HG03460 (cell line): Measurements from ENCODE around the gene LGALS1.
"Not testable (repeated sequence)": the region's sequence is repeated elsewhere in the genome, so short reads cannot be mapped to it uniquely, and the experiment has no call there.

ENCODE experiments used
- ATAC-seq: cut with Tn5 transposase; IDR thresholded peaks from one replicate; pipeline ENCODE4 v1.9.1; 2021; ENCODE audit not compliant: unreplicated experiment

The LGALS1 gene

GRCh38 chr22:37714634-37715033, 39.2 kb downstream of the LGALS1 start:
- ATAC-seq = no peak

- ATAC-seq = no peak
Observed at GRCh38 chr22:37715760-37716159, 40.3 kb downstream of the LGALS1 start.

DNA sequence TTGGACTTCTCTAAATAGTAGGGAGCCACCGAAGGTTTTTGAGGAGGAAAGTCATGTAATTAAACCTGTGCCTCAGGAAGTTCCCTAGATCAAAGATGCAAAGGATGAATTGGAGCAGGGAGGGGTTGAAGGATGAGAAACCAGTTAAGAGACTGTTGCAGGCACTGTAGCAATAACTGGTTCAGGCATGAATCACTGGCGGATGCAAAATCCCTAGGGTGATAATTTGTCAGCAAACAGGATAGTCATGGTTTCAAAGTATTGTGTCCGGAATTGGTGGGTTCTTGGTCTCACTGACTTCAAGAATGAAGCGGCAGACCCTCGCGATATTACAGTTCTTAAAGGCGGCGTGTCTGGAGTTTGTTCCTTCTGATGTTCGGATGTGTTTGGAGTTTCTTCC, 41.3 kb downstream of the LGALS1 start:
- no peak for ATAC-seq

- not testable (repeated sequence) for ATAC-seq
Observed at GRCh38 chr22:37717235-37717634, 41.8 kb downstream of the LGALS1 start.

GRCh38 chr22:37717746-37718305, 42.4 kb downstream of the LGALS1 start:
- not testable (repeated sequence) for ATAC-seq

DNA sequence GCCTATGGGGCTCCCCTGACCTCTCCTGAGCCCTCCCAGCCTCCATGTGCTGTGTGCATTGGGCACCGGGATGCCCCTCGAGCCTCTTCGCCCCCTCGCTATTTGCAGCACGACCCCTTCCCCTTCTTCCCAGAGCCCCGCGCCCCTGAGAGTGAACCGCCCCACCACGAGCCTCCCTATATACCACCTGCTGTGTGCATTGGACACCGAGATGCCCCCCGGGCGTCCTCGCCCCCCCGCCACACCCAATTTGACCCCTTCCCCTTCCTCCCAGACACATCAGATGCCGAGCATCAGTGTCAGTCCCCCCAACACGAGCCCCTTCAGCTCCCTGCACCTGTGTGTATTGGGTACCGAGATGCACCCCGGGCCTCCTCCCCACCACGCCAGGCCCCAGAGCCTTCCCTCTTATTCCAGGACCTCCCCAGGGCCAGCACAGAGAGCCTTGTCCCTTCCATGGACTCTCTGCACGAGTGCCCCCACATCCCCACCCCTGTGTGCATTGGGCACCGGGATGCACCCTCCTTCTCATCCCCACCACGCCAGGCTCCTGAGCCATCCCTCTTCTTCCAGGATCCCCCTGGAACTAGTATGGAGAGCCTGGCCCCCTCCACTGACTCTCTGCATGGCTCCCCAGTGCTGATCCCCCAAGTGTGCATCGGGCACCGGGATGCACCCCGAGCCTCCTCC, 50.3 kb downstream of the LGALS1 start:
- ATAC-seq = no peak

DNA sequence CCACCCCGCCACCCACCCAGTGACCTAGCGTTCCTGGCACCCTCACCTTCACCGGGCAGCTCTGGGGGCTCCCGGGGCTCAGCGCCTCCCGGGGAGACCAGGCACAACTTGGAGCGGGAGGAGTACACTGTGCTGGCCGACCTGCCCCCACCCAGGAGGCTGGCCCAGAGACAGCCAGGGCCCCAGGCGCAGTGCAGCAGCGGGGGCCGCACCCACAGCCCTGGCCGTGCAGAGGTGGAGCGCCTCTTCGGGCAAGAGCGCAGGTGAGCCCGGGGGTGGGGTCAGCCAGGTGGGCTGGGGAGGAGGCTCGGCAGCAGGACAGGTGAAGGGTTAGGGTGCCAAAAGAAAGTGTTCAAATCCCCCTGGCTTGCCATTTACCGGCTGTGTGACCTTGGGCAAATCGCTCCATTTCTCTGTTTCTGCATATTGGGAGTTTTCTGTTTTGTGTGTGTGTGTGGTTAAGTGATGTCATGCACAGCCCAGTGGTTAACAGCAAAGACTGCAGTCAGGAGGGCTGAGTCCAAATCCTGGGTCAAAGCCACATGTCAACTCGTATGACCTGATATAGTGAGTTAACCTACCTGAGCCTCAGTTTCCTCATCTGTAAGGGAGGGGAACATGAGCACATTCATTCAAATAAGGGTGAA, 50.9 kb downstream of the LGALS1 start:
- no peak for ATAC-seq

DNA sequence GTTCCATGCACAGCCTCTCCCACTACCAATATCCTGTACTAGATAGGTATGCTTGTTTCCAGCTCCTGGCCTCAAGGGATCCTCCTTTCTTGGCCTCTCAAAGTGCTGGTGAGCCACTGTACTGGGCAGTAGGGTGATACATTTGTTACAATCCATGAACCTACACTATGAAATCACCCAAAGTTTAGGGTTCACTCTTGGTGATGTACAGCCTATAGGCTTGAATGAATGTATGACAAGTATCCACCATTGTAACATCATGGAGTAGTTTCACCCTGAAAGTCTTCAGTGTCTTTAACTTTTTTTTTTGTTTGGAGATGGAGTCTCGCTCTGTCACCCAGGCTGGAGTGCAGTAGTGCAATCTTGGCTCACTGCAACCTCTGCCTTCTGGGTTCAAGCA, 53.2 kb downstream of the LGALS1 start:
- ATAC-seq = no peak
